Activated T-helper 2 cell treated with anti-CD3 and anti-CD28 coated beads, Interferon-gamma antibody, Interleukin-2, Interleukin-4, amounts not matched to agents 10 μg/mL and 5 μg/mL and 100 μg/mL, durations not matched to agents 14 hours and 24 hours and 36 hours (primary cell): ENCODE data around the gene GPR27. TPM values are rescaled to one million over a fixed set of nuclear protein-coding genes. Genes with fewer than 3 reads are reported as not detected.

Experiments used
- DNase-seq: peaks from one replicate; pipeline ENCODE4 v3.0.0; 2021; ENCODE audit warnings: low spot score
- H3K27ac Mint-ChIP-seq: one replicate; pipeline ENCODE4 v1.8.0; 2021; ENCODE audit warnings: mixed read lengths
- H3K27me3 Mint-ChIP-seq: one replicate; pipeline ENCODE4 v1.8.0; 2021; ENCODE audit warnings: low read depth, mixed read lengths
- H3K36me3 Mint-ChIP-seq: one replicate; pipeline ENCODE4 v1.8.0; 2021; ENCODE audit warnings: low read depth, mixed read lengths
- H3K4me1 Mint-ChIP-seq: one replicate; pipeline ENCODE4 v1.8.0; 2021; ENCODE audit warnings: low read depth, mixed read lengths
- H3K4me3 Mint-ChIP-seq: one replicate; pipeline ENCODE4 v1.8.0; 2021; ENCODE audit warnings: low read depth, mild to moderate bottlenecking, moderate library complexity, mixed read lengths
- H3K9me3 Mint-ChIP-seq: one replicate; pipeline ENCODE4 v1.8.0; 2021; ENCODE audit warnings: mixed read lengths
- intact Hi-C: fragments of 100-400 bp; cut with micrococcal nuclease; formaldehyde crosslinking; loops from one replicate; pipeline ENCODE4 v1.15.1; 2023
- total RNA-seq: library from RNA; stranded (reverse); gene quantifications from 2 replicates; pipeline ENCODE4 v1.2.3, GENCODE V29; 2022

Gene GPR27
- total RNA-seq, 1 donor from 2014 or later: 0.62 TPM

DNA sequence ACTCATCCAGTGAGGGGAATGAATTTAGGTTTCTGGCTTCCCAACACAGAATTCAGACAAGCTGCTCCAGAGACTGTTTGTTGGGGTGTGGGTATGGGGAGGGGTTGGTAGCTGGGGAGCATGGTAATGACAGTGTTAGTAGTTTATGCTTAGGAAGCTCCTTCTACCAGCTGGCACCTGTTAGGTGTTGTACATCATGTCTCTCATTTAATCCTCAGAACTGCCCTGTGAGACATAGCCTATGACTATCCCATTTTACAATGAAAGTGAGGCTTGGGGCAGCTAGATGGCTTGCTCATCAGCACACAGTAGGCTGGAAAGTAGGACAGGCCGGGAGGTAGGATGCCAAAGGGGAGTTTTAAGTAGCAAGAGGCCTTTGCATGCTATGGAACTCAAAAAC is 31.0 kb upstream of the GPR27 start:
- no peak for DNase-seq
- Mint-ChIP-seq H3K36me3 (peaks cover 29% of the 10 kb centered on the region), H3K9me3 (no peaks in the 10 kb centered on the region), H3K4me1 (peaks cover 73% of the 10 kb centered on the region), H3K4me3 (peak overlapping the region; percentile 50), H3K27me3 (no peaks in the 10 kb centered on the region), H3K27ac (peak overlapping the region; percentile 56)
- intact Hi-C loops: loop anchor here (1.0 to 10.0 kb wide), 5 partner anchors 11 to 1125 kb away; partner anchors contain the start of gene SHQ1

DNA sequence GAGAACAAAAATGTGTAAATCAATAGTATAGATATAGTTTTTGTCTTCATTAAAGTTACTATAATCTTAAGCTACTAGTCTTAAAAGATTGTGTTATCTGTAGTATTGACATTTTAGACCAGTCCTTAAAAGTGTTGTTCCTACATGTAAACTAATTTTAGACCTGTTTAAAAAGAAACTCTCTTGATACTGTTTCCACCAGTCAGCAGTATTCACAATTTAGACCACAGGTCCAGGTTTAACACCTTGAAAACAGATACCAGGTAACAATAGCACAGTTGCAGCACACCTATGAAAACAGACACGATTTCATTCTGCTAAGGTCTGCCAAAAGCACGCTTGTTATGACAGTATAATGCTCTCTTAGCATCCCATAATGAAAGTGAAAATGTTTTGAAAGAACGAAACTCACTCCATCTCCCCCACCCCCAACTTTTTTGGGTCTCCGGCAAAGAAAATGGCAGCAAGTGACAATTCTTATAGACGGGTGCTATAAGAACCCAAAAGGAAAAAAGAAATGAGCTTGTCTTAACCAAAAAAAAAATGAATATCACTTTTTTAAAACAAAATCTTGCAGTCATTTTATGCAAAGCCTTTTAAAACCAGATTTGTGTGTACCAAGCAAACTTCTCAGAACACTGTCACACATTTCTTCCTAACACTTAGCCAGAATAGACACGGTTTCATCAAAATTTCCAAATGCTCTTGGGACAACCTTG is 30.0 kb upstream of the GPR27 start:
- Mint-ChIP-seq H3K27me3 (peaks cover 2% of the 10 kb centered on the region), H3K36me3 (peaks cover 29% of the 10 kb centered on the region), H3K4me3 (peak overlapping the region; percentile 88), H3K4me1 (peaks cover 67% of the 10 kb centered on the region), H3K27ac (peak overlapping the region; percentile 89), H3K9me3 (no peaks in the 10 kb centered on the region)
- peak; percentile 61 for DNase-seq
- intact Hi-C loops: loop anchor here (1.0 to 10.0 kb wide), 6 partner anchors 12 to 1124 kb away; partner anchors contain the start of gene SHQ1

DNA sequence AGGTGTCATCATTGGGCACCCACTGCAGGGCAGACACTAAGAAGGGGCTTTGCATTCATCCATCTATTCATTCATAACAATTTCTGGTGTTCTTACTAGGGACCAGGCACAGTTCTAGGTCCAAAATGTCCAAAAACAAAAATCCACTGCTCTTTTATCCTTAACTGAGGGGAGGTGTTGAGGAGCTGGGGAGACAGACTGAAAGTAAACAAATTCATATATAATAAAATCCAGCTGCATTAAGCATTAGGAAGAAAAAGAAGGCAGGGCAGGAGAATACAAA is 29.5 kb upstream of the GPR27 start:
- Mint-ChIP-seq H3K27ac (peak overlapping the region; percentile 89), H3K36me3 (peaks cover 25% of the 10 kb centered on the region), H3K9me3 (no peaks in the 10 kb centered on the region), H3K27me3 (peaks cover 2% of the 10 kb centered on the region), H3K4me1 (peaks cover 62% of the 10 kb centered on the region), H3K4me3 (peak overlapping the region; percentile 88)
- no peak for DNase-seq
- intact Hi-C loops: loop anchor here (1.0 to 10.0 kb wide), 5 partner anchors 137 to 1123 kb away; partner anchors contain the start of gene SHQ1

DNA sequence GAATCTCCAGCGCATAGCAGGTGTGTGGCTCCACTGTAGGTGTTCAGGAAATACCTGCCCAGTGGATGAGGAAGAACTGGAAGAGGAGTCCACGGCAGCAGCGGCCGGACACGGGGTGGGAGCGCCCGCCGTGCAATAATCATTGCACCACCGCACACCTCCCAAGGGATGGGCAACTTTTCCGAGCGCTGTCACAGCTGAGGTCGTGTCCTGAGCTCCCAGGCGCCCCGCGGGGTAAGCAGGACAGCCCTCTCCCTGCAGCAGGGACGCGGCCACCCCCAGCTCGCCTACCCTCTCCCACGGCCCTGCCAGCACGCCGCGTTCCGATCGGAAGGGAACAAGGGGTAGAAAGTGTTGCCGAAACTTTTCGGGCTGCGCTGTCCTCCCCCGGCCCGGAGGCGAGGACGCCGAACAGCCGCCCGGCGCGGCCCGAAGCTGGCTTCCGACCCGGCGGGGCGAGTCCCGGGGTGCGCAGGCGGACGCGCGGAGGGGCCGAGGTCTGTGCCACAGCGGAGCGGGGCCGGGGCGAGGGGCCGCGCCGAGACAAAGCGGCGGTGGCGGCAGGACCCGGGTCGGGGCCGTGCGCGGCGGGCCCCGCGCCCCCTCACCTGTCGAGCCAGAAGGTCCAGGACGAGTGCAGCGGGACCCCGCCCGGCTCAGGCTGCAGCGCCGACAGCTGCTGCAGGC is 28.9 kb upstream of the GPR27 start:
- Mint-ChIP-seq H3K27ac (peak overlapping the region; percentile 89), H3K36me3 (peaks cover 19% of the 10 kb centered on the region), H3K4me1 (peaks cover 60% of the 10 kb centered on the region), H3K27me3 (peaks cover 2% of the 10 kb centered on the region), H3K4me3 (peak overlapping the region; percentile 88), H3K9me3 (no peaks in the 10 kb centered on the region)
- intact Hi-C loops: loop anchor here (1.0 to 10.0 kb wide), 7 partner anchors 137 to 1123 kb away; partner anchors contain the start of gene SHQ1
- DNase-seq: peak; percentile 29

DNA sequence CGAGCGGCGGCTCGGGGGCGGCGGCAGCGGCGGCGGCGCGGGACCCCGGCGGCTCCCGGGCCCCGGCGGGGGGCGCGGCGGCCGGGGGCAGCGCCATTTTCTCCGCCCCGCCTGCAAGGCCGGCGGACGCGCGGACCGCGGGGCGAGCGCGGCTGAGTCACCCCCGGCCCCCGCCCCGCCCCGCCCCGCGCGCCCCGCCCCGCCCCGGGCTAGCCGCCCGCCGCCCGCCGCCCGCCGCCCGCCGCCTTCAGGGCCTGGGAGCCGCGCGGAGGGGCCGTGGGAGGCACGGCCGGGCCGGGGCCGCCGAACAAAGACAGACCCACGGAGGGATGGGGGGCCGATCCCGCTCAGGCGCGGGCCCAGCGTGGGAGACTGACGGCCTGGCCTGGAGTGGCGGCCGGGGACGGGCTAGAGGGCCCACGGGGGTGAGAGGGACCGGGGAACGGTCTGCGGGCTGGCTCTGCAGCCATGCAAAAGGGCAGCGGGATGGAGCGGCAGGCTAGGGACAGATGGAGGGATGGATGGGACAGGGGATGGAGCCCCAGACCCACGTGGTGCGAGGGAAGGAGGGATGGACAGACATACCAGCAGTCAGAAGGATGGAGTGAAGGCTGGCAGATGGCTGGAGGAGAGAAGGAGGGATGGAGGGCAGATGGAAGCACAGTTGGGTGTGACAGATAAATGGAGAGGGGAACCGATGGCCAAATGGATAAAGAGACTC is 28.2 kb upstream of the GPR27 start, which contains the start of gene EIF4E3:
Gene EIF4E3 (minus strand): TSS at position 132 of the 721 bp plus-strand sequence. CDS start 35 bp downstream, at position 97.
- Mint-ChIP-seq H3K9me3 (no peaks in the 10 kb centered on the region), H3K4me1 (peaks cover 63% of the 10 kb centered on the region), H3K27me3 (peaks cover 2% of the 10 kb centered on the region), H3K36me3 (peaks cover 18% of the 10 kb centered on the region), H3K27ac (peak within 1 kb of the TSS; percentile 89), H3K4me3 (peak within 1 kb of the TSS; percentile 88)
- intact Hi-C loops: loop anchor here (5.0 to 10.0 kb wide), 3 partner anchors 147 to 1097 kb away; no protein-coding TSS in a partner anchor
- peak; percentile 28 for DNase-seq

DNA sequence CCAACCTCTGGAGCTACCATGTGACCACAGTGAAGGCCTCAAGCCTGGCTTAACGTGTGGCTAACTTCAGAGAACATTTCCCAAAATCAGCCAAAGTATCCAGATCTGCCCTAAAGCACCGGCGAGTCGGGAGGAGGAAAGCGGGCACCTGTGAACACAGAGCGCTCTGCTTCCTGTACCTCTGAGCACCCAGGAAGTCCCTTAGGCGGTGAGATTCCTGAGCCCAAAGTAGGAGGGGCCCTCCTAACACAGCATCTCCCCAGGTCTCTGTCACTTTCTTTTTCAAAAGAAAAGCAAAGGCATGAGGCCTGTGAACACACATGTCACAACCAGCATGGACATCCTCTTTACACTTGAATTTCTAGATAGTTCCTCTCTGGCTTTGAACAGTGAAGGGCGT is 27.5 kb upstream of the GPR27 start:
- Mint-ChIP-seq H3K27me3 (peaks cover 2% of the 10 kb centered on the region), H3K9me3 (no peaks in the 10 kb centered on the region), H3K4me1 (peaks cover 57% of the 10 kb centered on the region), H3K4me3 (peak overlapping the region; percentile 88), H3K36me3 (peaks cover 10% of the 10 kb centered on the region), H3K27ac (peak overlapping the region; percentile 83)
- intact Hi-C loops: loop anchor here (5.0 to 10.0 kb wide), 3 partner anchors 146 to 1096 kb away; no protein-coding TSS in a partner anchor
- peak; percentile 53 for DNase-seq

DNA sequence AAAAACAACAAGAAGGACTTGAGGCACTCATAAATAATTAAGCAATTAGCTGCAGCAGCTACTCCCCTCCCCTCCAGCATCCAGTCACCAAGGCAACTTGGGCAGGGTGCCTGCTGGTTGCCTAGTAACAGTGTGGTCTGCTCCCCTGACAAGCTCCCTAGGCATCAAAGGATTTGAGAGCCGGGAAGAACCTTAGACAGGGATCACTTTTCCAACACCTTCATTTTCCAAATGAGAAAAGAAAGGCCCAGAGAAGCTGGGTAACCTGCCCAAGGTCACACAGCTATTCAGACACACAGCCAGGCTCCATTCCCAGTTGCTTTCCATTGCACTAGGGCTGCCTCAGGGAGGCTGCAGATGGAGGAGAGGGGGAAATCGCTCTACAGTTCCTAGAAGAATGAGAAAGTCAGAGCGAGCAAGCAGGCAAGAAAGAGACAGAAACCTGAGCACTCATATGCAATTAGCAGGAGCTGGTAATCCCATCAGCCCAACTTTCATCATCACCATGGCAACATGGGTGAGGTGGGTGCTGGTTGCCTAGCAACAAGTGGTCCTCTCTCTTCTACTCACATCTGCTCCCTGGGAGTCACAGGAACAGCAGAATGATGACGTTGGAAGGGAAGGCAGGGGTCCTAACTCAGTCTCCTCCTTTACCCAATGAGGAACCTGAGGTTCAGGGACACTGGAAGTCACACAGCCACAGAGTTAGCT is 24.9 kb upstream of the GPR27 start:
- H3K36me3 Mint-ChIP-seq: no peaks in the 10 kb centered on the region

DNA sequence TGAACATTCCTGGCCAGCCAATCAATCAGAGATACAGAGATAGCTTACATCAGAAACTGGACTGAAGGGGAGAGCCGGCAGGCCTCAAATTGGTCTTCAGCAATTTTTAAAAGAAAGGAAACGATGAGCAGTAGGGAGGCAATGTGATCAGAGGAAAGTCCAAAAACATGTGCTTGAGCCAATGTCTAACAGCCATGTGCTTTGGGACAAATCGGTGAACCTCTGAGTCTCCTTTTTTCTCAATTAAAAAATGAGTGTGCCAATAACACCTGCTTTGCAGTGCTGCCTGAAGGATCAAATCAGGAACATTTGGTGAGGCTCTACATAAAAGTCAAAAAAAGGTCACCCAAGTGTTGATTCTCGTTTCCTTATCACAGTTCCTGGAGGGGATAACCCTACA is 21.0 kb upstream of the GPR27 start:
- Mint-ChIP-seq H3K4me3 (no peak overlapping the region), H3K36me3 (no peaks in the 10 kb centered on the region), H3K27ac (no peak overlapping the region), H3K4me1 (peaks cover 13% of the 10 kb centered on the region), H3K27me3 (peaks cover 36% of the 10 kb centered on the region), H3K9me3 (no peaks in the 10 kb centered on the region)
- no peak for DNase-seq
- intact Hi-C loops: no loop called here

More for the DNA sequence above, 24.9 kb upstream of the GPR27 start:
- H3K9me3 Mint-ChIP-seq: no peaks in the 10 kb centered on the region
- H3K27me3 Mint-ChIP-seq: peaks cover 5% of the 10 kb centered on the region
- H3K27ac Mint-ChIP-seq: no peak overlapping the region
- H3K4me3 Mint-ChIP-seq: no peak overlapping the region
- peaks cover 35% of the 10 kb centered on the region for H3K4me1 Mint-ChIP-seq
- intact Hi-C loops: loop anchor here (5.0 to 10.0 kb wide), 3 partner anchors 144 to 1094 kb away; no protein-coding TSS in a partner anchor
- no peak for DNase-seq

DNA sequence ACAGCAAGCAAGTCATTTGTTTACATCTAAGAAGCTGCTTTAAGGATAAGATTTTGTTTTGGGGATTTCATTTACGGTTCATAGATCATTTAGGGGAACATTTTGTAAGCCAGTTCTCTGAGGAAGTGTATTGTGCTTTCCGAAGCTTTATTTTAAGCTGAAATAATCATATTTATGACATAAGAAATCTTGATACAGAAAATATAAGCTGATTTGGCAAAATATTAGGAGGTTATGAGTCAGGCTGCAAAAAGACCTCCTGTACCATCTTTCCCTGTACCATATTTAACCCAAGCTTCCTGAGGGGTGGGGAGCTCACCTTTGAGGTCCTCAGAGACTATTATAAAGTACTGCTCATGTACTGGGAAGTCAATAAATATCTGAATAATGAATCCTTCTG is 20.3 kb upstream of the GPR27 start:
- H3K27me3 Mint-ChIP-seq: peaks cover 40% of the 10 kb centered on the region
- no peak overlapping the region for H3K27ac Mint-ChIP-seq
- no peaks in the 10 kb centered on the region for H3K9me3 Mint-ChIP-seq
- DNase-seq: no peak
- intact Hi-C loops: no loop called here
- no peak overlapping the region for H3K4me3 Mint-ChIP-seq
- peaks cover 12% of the 10 kb centered on the region for H3K4me1 Mint-ChIP-seq
- H3K36me3 Mint-ChIP-seq: no peaks in the 10 kb centered on the region

DNA sequence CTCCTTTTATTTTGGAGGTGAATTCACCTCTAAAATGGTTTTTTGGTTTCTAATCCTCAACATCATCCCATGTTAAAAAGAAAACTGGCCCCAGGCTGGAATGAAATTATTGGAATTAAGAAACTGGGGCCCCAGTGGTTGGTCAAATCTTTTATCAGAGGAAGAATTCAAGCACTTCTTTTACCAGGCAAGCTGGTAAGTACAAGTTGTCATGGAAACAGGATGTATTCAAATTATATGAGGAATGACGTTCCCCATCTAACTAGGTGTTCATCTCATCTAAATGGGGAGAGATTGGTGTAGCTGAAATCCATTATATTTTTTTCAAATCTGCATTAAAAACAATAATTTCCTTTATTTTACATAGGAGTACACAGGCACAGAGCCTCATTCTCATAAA is 18.8 kb upstream of the GPR27 start:
- Mint-ChIP-seq H3K27ac (no peak overlapping the region), H3K36me3 (no peaks in the 10 kb centered on the region)
- intact Hi-C loops: no loop called here

DNA sequence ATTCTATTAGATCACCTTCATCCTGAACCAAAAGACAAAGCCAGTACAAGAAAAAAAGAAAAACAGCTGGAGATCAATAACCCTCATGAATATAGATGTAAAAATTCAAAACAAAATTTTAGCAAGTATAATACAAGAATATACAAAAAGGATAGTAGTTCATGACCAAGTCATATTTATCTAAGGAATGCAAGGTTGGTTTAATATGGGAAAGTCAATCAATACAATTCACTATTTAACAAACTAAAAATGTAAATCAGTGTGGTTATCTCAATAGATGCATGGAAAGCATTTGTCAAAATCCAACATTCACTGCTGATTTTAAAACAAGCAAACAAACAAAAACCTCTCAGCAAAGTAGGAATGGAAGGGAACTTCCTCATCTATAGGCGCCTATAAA is 11.0 kb upstream of the GPR27 start:
- DNase-seq: no peak
- H3K27ac Mint-ChIP-seq: no peak overlapping the region
- H3K4me3 Mint-ChIP-seq: no peak overlapping the region
- peaks cover 30% of the 10 kb centered on the region for H3K27me3 Mint-ChIP-seq
- peaks cover 4% of the 10 kb centered on the region for H3K36me3 Mint-ChIP-seq
- intact Hi-C loops: no loop called here
- H3K9me3 Mint-ChIP-seq: peaks cover 36% of the 10 kb centered on the region
- H3K4me1 Mint-ChIP-seq: no peaks in the 10 kb centered on the region

More for the DNA sequence above, 18.8 kb upstream of the GPR27 start:
- no peak overlapping the region for H3K4me3 Mint-ChIP-seq
- peaks cover 5% of the 10 kb centered on the region for H3K4me1 Mint-ChIP-seq
- DNase-seq: no peak
- no peaks in the 10 kb centered on the region for H3K9me3 Mint-ChIP-seq
- peaks cover 51% of the 10 kb centered on the region for H3K27me3 Mint-ChIP-seq

DNA sequence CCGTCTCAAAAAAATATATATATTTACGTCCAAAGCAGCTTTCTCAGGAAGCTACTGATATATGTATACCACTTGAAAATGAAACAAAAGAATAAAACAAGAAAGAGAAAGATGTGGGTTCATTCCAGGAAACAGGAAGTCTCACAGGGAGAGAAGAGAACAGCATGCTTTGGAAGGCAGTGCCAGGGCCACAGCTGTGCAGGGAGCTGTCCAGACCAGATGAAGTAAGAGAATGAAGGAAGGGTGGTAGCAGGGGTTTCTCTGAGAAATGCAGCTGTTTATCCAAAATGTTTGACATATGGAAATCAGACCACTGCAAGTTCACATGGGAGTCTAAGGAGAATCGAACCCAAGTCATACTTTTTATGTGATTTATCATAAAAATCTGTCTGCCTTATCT is 8.9 kb upstream of the GPR27 start:
- intact Hi-C loops: no loop called here
- no peak for DNase-seq
- Mint-ChIP-seq H3K27ac (no peak overlapping the region), H3K9me3 (peaks cover 36% of the 10 kb centered on the region), H3K36me3 (peaks cover 4% of the 10 kb centered on the region), H3K4me1 (no peaks in the 10 kb centered on the region), H3K27me3 (peaks cover 30% of the 10 kb centered on the region), H3K4me3 (no peak overlapping the region)
